Neural progenitor cell (in vitro differentiated cells): ENCODE measurements around the gene CLDN6.

Experiments used
- EZH2 ChIP-seq: fragments of 200-600 bp; sonication (generic); IDR thresholded peaks from 2 replicates; pipeline ENCODE4 v1.6.1; 2017; ENCODE audit warnings: antibody characterized with exemption, mild to moderate bottlenecking, moderate library complexity
- TF ChIP-seq, protein P1 (sequence below): fragments of 200-600 bp; sonication (generic); IDR thresholded peaks from 2 replicates; pipeline ENCODE4 v1.5.1; 2017; ENCODE audit warnings: antibody characterized with exemption, mild to moderate bottlenecking

DNA sequence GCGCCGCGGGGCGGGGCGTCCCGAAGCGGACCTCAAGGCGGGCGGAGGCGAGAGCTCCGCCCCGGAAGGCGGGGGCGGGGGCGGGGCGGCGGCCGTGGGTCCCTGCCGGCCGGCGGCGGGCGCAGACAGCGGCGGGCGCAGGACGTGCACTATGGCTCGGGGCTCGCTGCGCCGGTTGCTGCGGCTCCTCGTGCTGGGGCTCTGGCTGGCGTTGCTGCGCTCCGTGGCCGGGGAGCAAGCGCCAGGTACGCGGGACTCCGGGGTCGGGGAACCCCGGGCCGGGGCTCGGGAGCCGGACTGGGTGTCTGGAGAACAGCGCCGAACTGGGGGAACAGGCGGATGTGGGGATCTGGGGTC lies 2.2 kb upstream of the CLDN6 start, which contains the start of gene TNFRSF12A:
- TF ChIP-seq, protein P1, sequence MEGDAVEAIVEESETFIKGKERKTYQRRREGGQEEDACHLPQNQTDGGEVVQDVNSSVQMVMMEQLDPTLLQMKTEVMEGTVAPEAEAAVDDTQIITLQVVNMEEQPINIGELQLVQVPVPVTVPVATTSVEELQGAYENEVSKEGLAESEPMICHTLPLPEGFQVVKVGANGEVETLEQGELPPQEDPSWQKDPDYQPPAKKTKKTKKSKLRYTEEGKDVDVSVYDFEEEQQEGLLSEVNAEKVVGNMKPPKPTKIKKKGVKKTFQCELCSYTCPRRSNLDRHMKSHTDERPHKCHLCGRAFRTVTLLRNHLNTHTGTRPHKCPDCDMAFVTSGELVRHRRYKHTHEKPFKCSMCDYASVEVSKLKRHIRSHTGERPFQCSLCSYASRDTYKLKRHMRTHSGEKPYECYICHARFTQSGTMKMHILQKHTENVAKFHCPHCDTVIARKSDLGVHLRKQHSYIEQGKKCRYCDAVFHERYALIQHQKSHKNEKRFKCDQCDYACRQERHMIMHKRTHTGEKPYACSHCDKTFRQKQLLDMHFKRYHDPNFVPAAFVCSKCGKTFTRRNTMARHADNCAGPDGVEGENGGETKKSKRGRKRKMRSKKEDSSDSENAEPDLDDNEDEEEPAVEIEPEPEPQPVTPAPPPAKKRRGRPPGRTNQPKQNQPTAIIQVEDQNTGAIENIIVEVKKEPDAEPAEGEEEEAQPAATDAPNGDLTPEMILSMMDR, result no peak
- no peak for TF ChIP-seq EZH2
